Measurements from ENCODE around the gene TPT1. TPM values are rescaled to one million over a fixed set of nuclear protein-coding genes. Genes with fewer than 3 reads are reported as not detected.
A peak's percentile ranks its signal among the peaks of the same experiment; 100 is the strongest.
"Not testable (repeated sequence)": the region's sequence is repeated elsewhere in the genome, so short reads cannot be mapped to it uniquely, and the experiment has no call there.

The TPT1 gene
- total RNA-seq, 2 experiments from 2014 or later, result 5,393 to 5,681 TPM

GRCh38 chr13:45376651-45377050, 35.7 kb upstream of the TPT1 start:
- DNase-seq; H3K36me3 Mint-ChIP-seq; H3K4me1 Mint-ChIP-seq; ATAC-seq (ENCODE audit: low read depth); H3K27ac Mint-ChIP-seq; H3K4me3 Mint-ChIP-seq; H3K27me3 Mint-ChIP-seq; H3K9me3 Mint-ChIP-seq: not testable (repeated sequence)
- POLR2A ChIA-PET, result interaction anchor here (0.7 kb wide), 1 partner anchor 89 kb away, joined by 3 read pairs; no protein-coding TSS in a partner anchor

GRCh38 chr13:45374917-45375316, 33.9 kb upstream of the TPT1 start:
- ATAC-seq (ENCODE audit: low read depth), result no peak
- POLR2A ChIA-PET, result no interaction called here
- peaks cover 2% of the 10 kb centered on the region for H3K36me3 Mint-ChIP-seq
- no peak for DNase-seq
- H3K4me1 Mint-ChIP-seq, result peaks cover 5% of the 10 kb centered on the region
- H3K27me3 Mint-ChIP-seq, result no peaks in the 10 kb centered on the region
- H3K4me3 Mint-ChIP-seq, result no peak overlapping the region
- H3K9me3 Mint-ChIP-seq, result no peaks in the 10 kb centered on the region
- H3K27ac Mint-ChIP-seq, result no peak overlapping the region

GRCh38 chr13:45373162-45373547, 32.2 kb upstream of the TPT1 start:
- H3K4me3 Mint-ChIP-seq, result no peak overlapping the region
- H3K9me3 Mint-ChIP-seq, result no peaks in the 10 kb centered on the region
- no peaks in the 10 kb centered on the region for H3K27me3 Mint-ChIP-seq
- POLR2A ChIA-PET, result no interaction called here
- ATAC-seq (ENCODE audit: low read depth) (no peak), DNase-seq (no peak)
- peaks cover 16% of the 10 kb centered on the region for H3K4me1 Mint-ChIP-seq
- H3K36me3 Mint-ChIP-seq, result peaks cover 2% of the 10 kb centered on the region
- H3K27ac Mint-ChIP-seq, result no peak overlapping the region

- H3K4me3 Mint-ChIP-seq, result no peak overlapping the region
- H3K27ac Mint-ChIP-seq, result no peak overlapping the region
- DNase-seq (no peak), ATAC-seq (ENCODE audit: low read depth) (no peak)
- POLR2A ChIA-PET, result interaction anchor here (0.7 kb wide), 1 partner anchor 186 kb away, joined by 5 read pairs; no protein-coding TSS in a partner anchor
- H3K9me3 Mint-ChIP-seq, result no peaks in the 10 kb centered on the region
- no peaks in the 10 kb centered on the region for H3K27me3 Mint-ChIP-seq
- H3K36me3 Mint-ChIP-seq, result peaks cover 2% of the 10 kb centered on the region
- H3K4me1 Mint-ChIP-seq, result peaks cover 23% of the 10 kb centered on the region
Measured at GRCh38 chr13:45372189-45373161, 31.5 kb upstream of the TPT1 start.

- H3K4me3 Mint-ChIP-seq, result no peak overlapping the region
- ATAC-seq (ENCODE audit: low read depth) (no peak), DNase-seq (peak; percentile 66)
- H3K27ac Mint-ChIP-seq, result no peak overlapping the region
- H3K27me3 Mint-ChIP-seq, result no peaks in the 10 kb centered on the region
- H3K9me3 Mint-ChIP-seq, result no peaks in the 10 kb centered on the region
- peaks cover 31% of the 10 kb centered on the region for H3K4me1 Mint-ChIP-seq
- H3K36me3 Mint-ChIP-seq, result peaks cover 4% of the 10 kb centered on the region
- POLR2A ChIA-PET, result interaction anchor here (0.8 to 1.3 kb wide), 3 partner anchors 15 to 47 kb away, joined by 3 read pairs; partner anchors contain the start of gene SLC25A30
Measured at GRCh38 chr13:45370922-45371406, 30.0 kb upstream of the TPT1 start.

- no peaks in the 10 kb centered on the region for H3K27me3 Mint-ChIP-seq
- no peak overlapping the region for H3K4me3 Mint-ChIP-seq
- ATAC-seq (ENCODE audit: low read depth) (no peak), DNase-seq (no peak)
- peak overlapping the region; percentile 69 for H3K27ac Mint-ChIP-seq
- H3K36me3 Mint-ChIP-seq, result peaks cover 11% of the 10 kb centered on the region
- no peaks in the 10 kb centered on the region for H3K9me3 Mint-ChIP-seq
- POLR2A ChIA-PET, result no interaction called here
- peaks cover 31% of the 10 kb centered on the region for H3K4me1 Mint-ChIP-seq
Measured at GRCh38 chr13:45369116-45369515, 28.1 kb upstream of the TPT1 start.

GRCh38 chr13:45368571-45368970, 27.6 kb upstream of the TPT1 start:
- DNase-seq, result no peak
- Mint-ChIP-seq H3K27me3 (no peaks in the 10 kb centered on the region), H3K4me3 (peak overlapping the region; percentile 35), H3K36me3 (peaks cover 17% of the 10 kb centered on the region), H3K9me3 (peaks cover 2% of the 10 kb centered on the region), H3K4me1 (peaks cover 32% of the 10 kb centered on the region), H3K27ac (peak overlapping the region; percentile 95)
- POLR2A ChIA-PET, result interaction anchor here (0.6 to 1.4 kb wide), 2 partner anchors 131 to 260 kb away, joined by 3 read pairs; no protein-coding TSS in a partner anchor
- no peak for ATAC-seq (ENCODE audit: low read depth)

GRCh38 chr13:45368005-45368404, 27.0 kb upstream of the TPT1 start:
- peaks cover 4% of the 10 kb centered on the region for H3K9me3 Mint-ChIP-seq
- peak overlapping the region; percentile 69 for H3K4me3 Mint-ChIP-seq
- ATAC-seq (ENCODE audit: low read depth) (no peak), DNase-seq (no peak)
- POLR2A ChIA-PET, result interaction anchor here (0.6 to 1.6 kb wide), 8 partner anchors 11 to 260 kb away, joined by 3 to 22 read pairs (median 4); partner anchors contain the start of gene TPT1
- H3K27ac Mint-ChIP-seq, result peak overlapping the region; percentile 95
- H3K36me3 Mint-ChIP-seq, result peaks cover 20% of the 10 kb centered on the region
- H3K27me3 Mint-ChIP-seq, result no peaks in the 10 kb centered on the region
- peaks cover 35% of the 10 kb centered on the region for H3K4me1 Mint-ChIP-seq

GRCh38 chr13:45367358-45367757, 26.4 kb upstream of the TPT1 start:
- peaks cover 4% of the 10 kb centered on the region for H3K9me3 Mint-ChIP-seq
- DNase-seq (peak; percentile 74), ATAC-seq (ENCODE audit: low read depth) (peak; percentile 100)
- POLR2A ChIA-PET, result interaction anchor here (0.5 to 1.6 kb wide), 12 partner anchors 11 to 132 kb away, joined by 3 to 22 read pairs (median 4); partner anchors contain the start of genes COG3 and TPT1
- peaks cover 42% of the 10 kb centered on the region for H3K4me1 Mint-ChIP-seq
- H3K4me3 Mint-ChIP-seq, result peak overlapping the region; percentile 69
- peak overlapping the region; percentile 95 for H3K27ac Mint-ChIP-seq
- H3K36me3 Mint-ChIP-seq, result peaks cover 26% of the 10 kb centered on the region
- no peaks in the 10 kb centered on the region for H3K27me3 Mint-ChIP-seq

GRCh38 chr13:45365558-45365885, 24.5 kb upstream of the TPT1 start:
- H3K27ac Mint-ChIP-seq, result peak overlapping the region; percentile 10
- POLR2A ChIA-PET, result interaction anchor here (1.3 kb wide), 1 partner anchor 24 kb away, joined by 6 read pairs; the partner anchor contains the start of gene TPT1
- H3K36me3 Mint-ChIP-seq, result peaks cover 35% of the 10 kb centered on the region

GRCh38 chr13:45364876-45365557, 24.0 kb upstream of the TPT1 start:
- Mint-ChIP-seq H3K4me3 (no peak overlapping the region), H3K27ac (peak overlapping the region; percentile 64), H3K4me1 (peaks cover 48% of the 10 kb centered on the region), H3K36me3 (peaks cover 39% of the 10 kb centered on the region), H3K9me3 (peaks cover 4% of the 10 kb centered on the region), H3K27me3 (no peaks in the 10 kb centered on the region)
- ATAC-seq (ENCODE audit: low read depth) (no peak), DNase-seq (no peak)
- POLR2A ChIA-PET, result interaction anchor here (0.6 to 1.3 kb wide), 4 partner anchors 15 to 183 kb away, joined by 3 to 7 read pairs (median 4); partner anchors contain the start of genes COG3 and TPT1

More at GRCh38 chr13:45365558-45365885, 24.5 kb upstream of the TPT1 start:
- no peak for DNase-seq
- peaks cover 4% of the 10 kb centered on the region for H3K9me3 Mint-ChIP-seq
- H3K4me1 Mint-ChIP-seq, result peaks cover 49% of the 10 kb centered on the region
- no peak for ATAC-seq (ENCODE audit: low read depth)
- H3K4me3 Mint-ChIP-seq, result no peak overlapping the region
- H3K27me3 Mint-ChIP-seq, result no peaks in the 10 kb centered on the region

- DNase-seq (no peak), ATAC-seq (ENCODE audit: low read depth) (peak; percentile 20)
- peak overlapping the region; percentile 74 for H3K27ac Mint-ChIP-seq
- H3K27me3 Mint-ChIP-seq, result no peaks in the 10 kb centered on the region
- H3K36me3 Mint-ChIP-seq, result peaks cover 48% of the 10 kb centered on the region
- no peak overlapping the region for H3K4me3 Mint-ChIP-seq
- POLR2A ChIA-PET, result interaction anchor here (1.0 to 1.5 kb wide), 4 partner anchors 15 to 52 kb away, joined by 3 to 6 read pairs (median 5); partner anchors contain the start of gene TPT1
- peaks cover 4% of the 10 kb centered on the region for H3K9me3 Mint-ChIP-seq
- H3K4me1 Mint-ChIP-seq, result peaks cover 39% of the 10 kb centered on the region
Measured at GRCh38 chr13:45362939-45363338, 22.0 kb upstream of the TPT1 start.
